DND-41 (cell line): ENCODE results near the gene BAIAP2L1.

ENCODE experiments used
- EZH2 ChIP-seq: IDR thresholded peaks from 3 replicates; pipeline ENCODE4 v1.6.1; 2012; ENCODE audit warnings: borderline replicate concordance, low read depth, mild to moderate bottlenecking, moderate library complexity, low read length, inconsistent platforms; ENCODE audit not compliant: severe bottlenecking
- TF ChIP-seq, protein P1 (sequence below): IDR thresholded peaks from 2 replicates; pipeline ENCODE4 v1.5.1; 2012; ENCODE audit warnings: borderline replicate concordance, low read length, moderate library complexity, mild to moderate bottlenecking; ENCODE audit not compliant: poor library complexity, severe bottlenecking; ENCODE audit errors: extremely low read depth

DNA sequence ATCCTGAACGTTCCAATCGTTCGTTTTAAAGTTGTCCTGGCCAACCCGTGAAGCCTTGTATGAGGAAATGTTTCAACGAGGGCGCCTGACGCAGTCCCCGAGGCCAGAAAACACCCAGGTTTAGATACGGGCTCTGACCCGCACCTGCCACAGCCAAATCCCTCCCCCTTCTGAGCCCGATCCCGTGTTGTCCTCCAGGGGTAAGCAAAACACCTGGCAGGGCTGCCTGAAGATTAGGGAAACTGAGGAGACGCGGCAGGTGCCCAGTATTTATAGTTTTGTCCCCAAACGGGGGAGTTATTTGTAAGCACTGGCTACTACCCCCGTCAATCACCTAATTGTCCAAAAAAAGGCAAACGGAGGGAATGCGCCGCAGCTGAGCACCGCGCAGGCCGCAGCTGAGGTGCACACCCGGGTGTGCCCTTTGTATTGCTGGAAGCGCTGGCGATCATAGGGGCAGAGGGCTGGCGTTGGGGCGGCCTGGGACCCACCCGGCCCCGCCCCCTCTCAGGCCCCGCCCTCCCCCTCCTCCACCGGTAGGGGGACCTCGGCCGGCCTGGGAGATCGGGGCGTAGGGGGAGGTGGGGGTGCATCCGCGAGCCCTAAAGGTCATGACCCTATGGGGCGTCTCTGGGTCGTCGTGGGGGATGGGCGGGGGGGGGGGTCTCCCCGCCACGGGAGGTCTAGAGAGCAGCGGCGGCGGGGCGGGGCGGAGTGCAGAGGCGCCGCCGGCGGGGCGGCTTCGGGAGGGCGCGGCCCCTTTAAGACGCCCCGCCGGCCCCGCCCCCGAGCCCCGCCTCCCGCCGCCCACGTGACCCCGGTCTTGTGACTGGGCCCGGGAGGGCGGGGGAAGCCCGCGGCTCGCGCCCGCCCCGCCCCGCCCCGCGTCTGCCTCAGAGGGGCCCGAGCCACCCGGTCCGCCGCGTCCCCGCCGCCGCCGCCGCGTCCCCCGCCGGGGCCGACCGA is 119.8 kb downstream of the BAIAP2L1 start, which contains the start of gene BRI3:
- TF ChIP-seq EZH2: no peak
- TF ChIP-seq, protein P1, sequence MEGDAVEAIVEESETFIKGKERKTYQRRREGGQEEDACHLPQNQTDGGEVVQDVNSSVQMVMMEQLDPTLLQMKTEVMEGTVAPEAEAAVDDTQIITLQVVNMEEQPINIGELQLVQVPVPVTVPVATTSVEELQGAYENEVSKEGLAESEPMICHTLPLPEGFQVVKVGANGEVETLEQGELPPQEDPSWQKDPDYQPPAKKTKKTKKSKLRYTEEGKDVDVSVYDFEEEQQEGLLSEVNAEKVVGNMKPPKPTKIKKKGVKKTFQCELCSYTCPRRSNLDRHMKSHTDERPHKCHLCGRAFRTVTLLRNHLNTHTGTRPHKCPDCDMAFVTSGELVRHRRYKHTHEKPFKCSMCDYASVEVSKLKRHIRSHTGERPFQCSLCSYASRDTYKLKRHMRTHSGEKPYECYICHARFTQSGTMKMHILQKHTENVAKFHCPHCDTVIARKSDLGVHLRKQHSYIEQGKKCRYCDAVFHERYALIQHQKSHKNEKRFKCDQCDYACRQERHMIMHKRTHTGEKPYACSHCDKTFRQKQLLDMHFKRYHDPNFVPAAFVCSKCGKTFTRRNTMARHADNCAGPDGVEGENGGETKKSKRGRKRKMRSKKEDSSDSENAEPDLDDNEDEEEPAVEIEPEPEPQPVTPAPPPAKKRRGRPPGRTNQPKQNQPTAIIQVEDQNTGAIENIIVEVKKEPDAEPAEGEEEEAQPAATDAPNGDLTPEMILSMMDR: no peak
